K562 (cell line): ENCODE data around the gene ENTPD6. TPM values are rescaled to one million over a fixed set of nuclear protein-coding genes. Genes with fewer than 3 reads are reported as not detected.

Experiments used
- HMGN3 ChIP-seq: IDR thresholded peaks from 2 replicates; pipeline ENCODE4 v1.6.1; 2011; ENCODE audit warnings: borderline replicate concordance, low read depth, mild to moderate bottlenecking, mixed read lengths, low read length; ENCODE audit not compliant: insufficient read length; ENCODE audit errors: extremely low read depth
- JUNB ChIP-seq: fragments of 450-650 bp; formaldehyde crosslinking; conservative IDR thresholded peaks from 2 replicates; pipeline ENCODE4 v1.4.0; 2020; ENCODE audit warnings: mild to moderate bottlenecking
- SMAD1 ChIP-seq: fragments of 150-350 bp; IDR thresholded peaks from 2 replicates; pipeline ENCODE4 v1.6.1; 2014; ENCODE audit warnings: low read length, low read depth; ENCODE audit not compliant: partially characterized antibody
- SMARCE1 ChIP-seq: fragments of 450-650 bp; IDR thresholded peaks from 2 replicates; pipeline ENCODE4 v1.7.1; 2016; ENCODE audit warnings: mild to moderate bottlenecking
- ZBTB8A ChIP-seq: fragments of 450-650 bp; IDR thresholded peaks from 2 replicates; pipeline ENCODE4 v1.6.1; 2018; ENCODE audit warnings: mild to moderate bottlenecking, moderate library complexity; ENCODE audit not compliant: partially characterized antibody
- ZNF263 ChIP-seq: sonication (generic); formaldehyde crosslinking; IDR thresholded peaks from 2 replicates; pipeline ENCODE4 v1.8.0; 2022; ENCODE audit warnings: mild to moderate bottlenecking, missing genetic modification reagents, borderline replicate concordance
- polyA plus RNA-seq, 8 experiments: library from polyadenylated mRNA; depleted of rRNA in 4 of 8; stranded (reverse) in 5 of 8; unstranded in 3 of 8; fragments of >200 nt; fragmentation: Nextera tagmentation in 2 of 8; fragmentation: Illumina TruSeq in 1 of 8; extraction: Ambion mirVana in 2 of 8; extraction: Trizol in 1 of 8; gene quantifications; 2 replicates each; pipeline versions ENCODE4 v1.2.1 to v1.2.3, GENCODE V29; 2011 to 2014; ENCODE audit warnings: inconsistent platforms in 1 of 8, missing spikeins in 1 of 8
- total RNA-seq, 7 experiments: library from RNA; depleted of rRNA in 6 of 7; stranded (reverse); fragments of >200 nt in 6 of 7; fragmentation: Illumina TruSeq in 2 of 7; extraction: Trizol in 2 of 7; gene quantifications; 2 replicates each; pipeline versions ENCODE4 v1.2.1 to v1.2.3, GENCODE V29; 2011 to 2021; ENCODE audit warnings: low replicate concordance in 1 of 7
- TF ChIP-seq, protein P1 (sequence below): fragments of 200-800 bp; sonication (Bioruptor generic); IDR thresholded peaks from 2 replicates; pipeline ENCODE4 v1.6.1; 2017; ENCODE audit warnings: missing genetic modification characterization, missing compliant biosample characterization
- TF ChIP-seq, protein P2 (sequence below): fragments of 250-450 bp; sonication (Bioruptor Pico); IDR thresholded peaks from 2 replicates; pipeline ENCODE4 v1.4.0; 2020; ENCODE audit warnings: mild to moderate bottlenecking, moderate library complexity, borderline replicate concordance
- TF ChIP-seq, protein P3 (sequence below): IDR thresholded peaks from 2 replicates; pipeline ENCODE4 v1.6.1; 2014; ENCODE audit warnings: antibody characterized with exemption
- TF ChIP-seq, protein P4 (sequence below): fragments of 450-650 bp; IDR thresholded peaks from 2 replicates; pipeline ENCODE4 v1.6.1; 2016; ENCODE audit warnings: low read depth

Gene ENTPD6
- total and polyA plus RNA-seq, 9 of the 15 experiments (the other 6 are each of a cell fraction or from before 2014, with no cell fraction given) = 0.82 to 36.8 (median 22.4) TPM

DNA sequence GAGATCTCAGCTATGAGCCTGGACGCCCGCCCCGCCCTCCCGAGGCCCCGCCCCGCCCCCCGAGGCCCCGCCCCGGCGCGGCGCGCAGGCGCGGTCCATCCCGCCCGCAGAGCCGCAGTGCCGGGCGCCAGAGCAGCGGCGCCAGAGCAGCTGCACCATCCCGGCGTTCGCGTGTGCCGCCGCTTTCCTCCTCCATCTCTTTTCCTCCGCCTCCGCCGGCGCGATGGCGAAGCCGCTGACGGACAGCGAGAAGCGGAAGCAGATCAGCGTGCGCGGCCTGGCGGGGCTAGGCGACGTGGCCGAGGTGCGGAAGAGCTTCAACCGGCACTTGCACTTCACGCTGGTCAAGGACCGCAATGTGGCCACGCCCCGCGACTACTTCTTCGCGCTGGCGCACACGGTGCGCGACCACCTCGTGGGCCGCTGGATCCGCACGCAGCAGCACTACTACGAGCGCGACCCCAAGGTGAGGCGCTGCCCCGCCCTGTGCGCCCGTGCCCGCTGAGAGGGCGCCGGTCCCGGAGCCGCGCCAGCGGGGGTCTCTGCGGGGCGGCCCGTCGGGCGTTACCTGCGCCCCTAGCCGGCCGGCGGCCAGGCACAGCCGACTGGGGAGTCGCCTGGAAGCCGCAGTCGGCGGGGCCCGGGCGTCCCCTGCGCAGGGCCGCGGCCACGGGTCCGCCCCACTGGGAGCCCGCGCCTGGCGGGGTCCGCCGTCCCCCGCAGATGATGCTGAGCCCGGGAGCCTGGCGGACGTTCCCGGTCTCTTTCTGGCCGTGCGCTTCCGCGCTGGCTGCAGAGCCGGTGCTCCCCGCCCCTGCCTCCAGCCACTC, 52.7 kb downstream of the ENTPD6 start, which contains the start of gene PYGB (continued):
- TF ChIP-seq, protein P1, sequence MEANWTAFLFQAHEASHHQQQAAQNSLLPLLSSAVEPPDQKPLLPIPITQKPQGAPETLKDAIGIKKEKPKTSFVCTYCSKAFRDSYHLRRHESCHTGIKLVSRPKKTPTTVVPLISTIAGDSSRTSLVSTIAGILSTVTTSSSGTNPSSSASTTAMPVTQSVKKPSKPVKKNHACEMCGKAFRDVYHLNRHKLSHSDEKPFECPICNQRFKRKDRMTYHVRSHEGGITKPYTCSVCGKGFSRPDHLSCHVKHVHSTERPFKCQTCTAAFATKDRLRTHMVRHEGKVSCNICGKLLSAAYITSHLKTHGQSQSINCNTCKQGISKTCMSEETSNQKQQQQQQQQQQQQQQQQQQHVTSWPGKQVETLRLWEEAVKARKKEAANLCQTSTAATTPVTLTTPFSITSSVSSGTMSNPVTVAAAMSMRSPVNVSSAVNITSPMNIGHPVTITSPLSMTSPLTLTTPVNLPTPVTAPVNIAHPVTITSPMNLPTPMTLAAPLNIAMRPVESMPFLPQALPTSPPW (CRISPR knock-in tag) = peak; percentile 62; the same call in 1 of the 2 replicates
- TF ChIP-seq HMGN3 (peak; percentile 38), ZBTB8A (no peak), ZNF263 (CRISPR knock-in tag) (0 out of 2 replicates have a peak, but pooled peaks have one; percentile 11), SMARCE1 (no peak), SMAD1 (no peak), JUNB (CRISPR knock-in tag) (no peak)
- TF ChIP-seq, protein P2, sequence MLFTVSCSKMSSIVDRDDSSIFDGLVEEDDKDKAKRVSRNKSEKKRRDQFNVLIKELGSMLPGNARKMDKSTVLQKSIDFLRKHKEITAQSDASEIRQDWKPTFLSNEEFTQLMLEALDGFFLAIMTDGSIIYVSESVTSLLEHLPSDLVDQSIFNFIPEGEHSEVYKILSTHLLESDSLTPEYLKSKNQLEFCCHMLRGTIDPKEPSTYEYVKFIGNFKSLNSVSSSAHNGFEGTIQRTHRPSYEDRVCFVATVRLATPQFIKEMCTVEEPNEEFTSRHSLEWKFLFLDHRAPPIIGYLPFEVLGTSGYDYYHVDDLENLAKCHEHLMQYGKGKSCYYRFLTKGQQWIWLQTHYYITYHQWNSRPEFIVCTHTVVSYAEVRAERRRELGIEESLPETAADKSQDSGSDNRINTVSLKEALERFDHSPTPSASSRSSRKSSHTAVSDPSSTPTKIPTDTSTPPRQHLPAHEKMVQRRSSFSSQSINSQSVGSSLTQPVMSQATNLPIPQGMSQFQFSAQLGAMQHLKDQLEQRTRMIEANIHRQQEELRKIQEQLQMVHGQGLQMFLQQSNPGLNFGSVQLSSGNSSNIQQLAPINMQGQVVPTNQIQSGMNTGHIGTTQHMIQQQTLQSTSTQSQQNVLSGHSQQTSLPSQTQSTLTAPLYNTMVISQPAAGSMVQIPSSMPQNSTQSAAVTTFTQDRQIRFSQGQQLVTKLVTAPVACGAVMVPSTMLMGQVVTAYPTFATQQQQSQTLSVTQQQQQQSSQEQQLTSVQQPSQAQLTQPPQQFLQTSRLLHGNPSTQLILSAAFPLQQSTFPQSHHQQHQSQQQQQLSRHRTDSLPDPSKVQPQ = no peak
- TF ChIP-seq, protein P3, sequence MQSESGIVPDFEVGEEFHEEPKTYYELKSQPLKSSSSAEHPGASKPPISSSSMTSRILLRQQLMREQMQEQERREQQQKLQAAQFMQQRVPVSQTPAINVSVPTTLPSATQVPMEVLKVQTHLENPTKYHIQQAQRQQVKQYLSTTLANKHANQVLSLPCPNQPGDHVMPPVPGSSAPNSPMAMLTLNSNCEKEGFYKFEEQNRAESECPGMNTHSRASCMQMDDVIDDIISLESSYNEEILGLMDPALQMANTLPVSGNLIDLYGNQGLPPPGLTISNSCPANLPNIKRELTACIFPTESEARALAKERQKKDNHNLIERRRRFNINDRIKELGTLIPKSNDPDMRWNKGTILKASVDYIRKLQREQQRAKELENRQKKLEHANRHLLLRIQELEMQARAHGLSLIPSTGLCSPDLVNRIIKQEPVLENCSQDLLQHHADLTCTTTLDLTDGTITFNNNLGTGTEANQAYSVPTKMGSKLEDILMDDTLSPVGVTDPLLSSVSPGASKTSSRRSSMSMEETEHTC = no peak
- TF ChIP-seq, protein P4, sequence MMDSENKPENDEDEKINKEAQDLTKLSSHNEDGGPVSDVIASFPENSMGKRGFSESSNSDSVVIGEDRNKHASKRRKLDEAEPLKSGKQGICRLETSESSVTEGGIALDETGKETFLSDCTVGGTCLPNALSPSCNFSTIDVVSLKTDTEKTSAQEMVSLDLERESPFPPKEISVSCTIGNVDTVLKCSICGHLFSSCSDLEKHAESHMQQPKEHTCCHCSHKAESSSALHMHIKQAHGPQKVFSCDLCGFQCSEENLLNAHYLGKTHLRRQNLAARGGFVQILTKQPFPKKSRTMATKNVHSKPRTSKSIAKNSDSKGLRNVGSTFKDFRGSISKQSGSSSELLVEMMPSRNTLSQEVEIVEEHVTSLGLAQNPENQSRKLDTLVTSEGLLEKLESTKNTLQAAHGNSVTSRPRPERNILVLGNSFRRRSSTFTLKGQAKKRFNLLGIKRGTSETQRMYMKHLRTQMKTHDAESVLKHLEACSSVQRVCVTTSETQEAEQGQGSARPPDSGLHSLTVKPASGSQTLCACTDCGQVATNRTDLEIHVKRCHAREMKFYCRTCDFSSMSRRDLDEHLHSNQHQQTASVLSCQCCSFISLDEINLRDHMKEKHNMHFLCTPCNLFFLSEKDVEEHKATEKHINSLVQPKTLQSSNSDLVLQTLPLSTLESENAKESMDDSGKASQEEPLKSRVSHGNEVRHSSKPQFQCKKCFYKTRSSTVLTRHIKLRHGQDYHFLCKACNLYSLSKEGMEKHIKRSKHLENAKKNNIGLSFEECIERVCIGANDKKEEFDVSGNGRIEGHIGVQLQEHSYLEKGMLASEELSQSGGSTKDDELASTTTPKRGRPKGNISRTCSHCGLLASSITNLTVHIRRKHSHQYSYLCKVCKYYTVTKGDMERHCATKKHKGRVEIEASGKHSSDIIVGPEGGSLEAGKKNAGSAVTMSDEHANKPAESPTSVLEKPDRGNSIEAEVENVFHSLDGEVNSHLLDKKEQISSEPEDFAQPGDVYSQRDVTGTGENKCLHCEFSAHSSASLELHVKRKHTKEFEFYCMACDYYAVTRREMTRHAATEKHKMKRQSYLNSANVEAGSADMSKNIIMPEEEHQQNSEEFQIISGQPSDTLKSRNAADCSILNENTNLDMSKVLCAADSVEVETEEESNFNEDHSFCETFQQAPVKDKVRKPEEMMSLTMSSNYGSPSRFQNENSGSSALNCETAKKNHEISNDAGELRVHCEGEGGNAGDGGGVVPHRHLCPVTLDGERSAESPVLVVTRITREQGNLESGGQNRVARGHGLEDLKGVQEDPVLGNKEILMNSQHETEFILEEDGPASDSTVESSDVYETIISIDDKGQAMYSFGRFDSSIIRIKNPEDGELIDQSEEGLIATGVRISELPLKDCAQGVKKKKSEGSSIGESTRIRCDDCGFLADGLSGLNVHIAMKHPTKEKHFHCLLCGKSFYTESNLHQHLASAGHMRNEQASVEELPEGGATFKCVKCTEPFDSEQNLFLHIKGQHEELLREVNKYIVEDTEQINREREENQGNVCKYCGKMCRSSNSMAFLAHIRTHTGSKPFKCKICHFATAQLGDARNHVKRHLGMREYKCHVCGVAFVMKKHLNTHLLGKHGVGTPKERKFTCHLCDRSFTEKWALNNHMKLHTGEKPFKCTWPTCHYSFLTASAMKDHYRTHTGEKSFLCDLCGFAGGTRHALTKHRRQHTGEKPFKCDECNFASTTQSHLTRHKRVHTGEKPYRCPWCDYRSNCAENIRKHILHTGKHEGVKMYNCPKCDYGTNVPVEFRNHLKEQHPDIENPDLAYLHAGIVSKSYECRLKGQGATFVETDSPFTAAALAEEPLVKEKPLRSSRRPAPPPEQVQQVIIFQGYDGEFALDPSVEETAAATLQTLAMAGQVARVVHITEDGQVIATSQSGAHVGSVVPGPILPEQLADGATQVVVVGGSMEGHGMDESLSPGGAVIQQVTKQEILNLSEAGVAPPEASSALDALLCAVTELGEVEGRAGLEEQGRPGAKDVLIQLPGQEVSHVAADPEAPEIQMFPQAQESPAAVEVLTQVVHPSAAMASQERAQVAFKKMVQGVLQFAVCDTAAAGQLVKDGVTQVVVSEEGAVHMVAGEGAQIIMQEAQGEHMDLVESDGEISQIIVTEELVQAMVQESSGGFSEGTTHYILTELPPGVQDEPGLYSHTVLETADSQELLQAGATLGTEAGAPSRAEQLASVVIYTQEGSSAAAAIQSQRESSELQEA = no peak
